HepG2 (cell line): ENCODE data around the gene CEACAM16. TPM values are rescaled to one million over a fixed set of nuclear protein-coding genes. Genes with fewer than 3 reads are reported as not detected.
A peak's percentile ranks its signal among the peaks of the same experiment; 100 is the strongest.

Source experiments
- ELF3 ChIP-seq: IDR thresholded peaks from 2 replicates; pipeline ENCODE4 v1.6.1; 2016; ENCODE audit warnings: missing genetic modification reagents, missing compliant biosample characterization
- ELF4 ChIP-seq: sonication (generic); formaldehyde crosslinking; IDR thresholded peaks from 2 replicates; pipeline ENCODE4 v1.5.0; 2020; ENCODE audit warnings: missing genetic modification reagents, mild to moderate bottlenecking, moderate library complexity, borderline replicate concordance
- KLF11 ChIP-seq: IDR thresholded peaks from 2 replicates; pipeline ENCODE4 v1.6.1; 2016; ENCODE audit warnings: missing compliant biosample characterization
- RBM39 ChIP-seq: fragments of 200-400 bp; formaldehyde crosslinking; IDR thresholded peaks from one replicate; pipeline ENCODE4 v1.6.1; 2018; ENCODE audit warnings: antibody characterized with exemption, mild to moderate bottlenecking, low read depth, low read length; ENCODE audit not compliant: poor library complexity, severe bottlenecking
- REPIN1 ChIP-seq: sonication (generic); formaldehyde crosslinking; IDR thresholded peaks from 2 replicates; pipeline ENCODE4 v1.8.0; 2022; ENCODE audit warnings: missing genetic modification reagents, low read depth, mild to moderate bottlenecking, borderline replicate concordance
- SP2 ChIP-seq: sonication (generic); formaldehyde crosslinking; IDR thresholded peaks from 2 replicates; pipeline ENCODE4 v1.5.1; 2020; ENCODE audit warnings: mild to moderate bottlenecking, missing genetic modification reagents
- SP4 ChIP-seq: sonication (generic); formaldehyde crosslinking; IDR thresholded peaks from 2 replicates; pipeline ENCODE4 v1.8.1; 2023; ENCODE audit warnings: mild to moderate bottlenecking, missing genetic modification reagents
- TCF12 ChIP-seq, 2 experiments: fragments of 450-650 bp in 1 of 2; sonication (generic) in 1 of 2; formaldehyde crosslinking in 1 of 2; IDR thresholded peaks; 2 replicates each; pipeline versions ENCODE4 v1.6.1 to v1.8.0; 2017 to 2022; ENCODE audit warnings: antibody characterized with exemption in 1 of 2, mild to moderate bottlenecking in 1 of 2, missing genetic modification reagents in 1 of 2, moderate library complexity in 1 of 2
- TEAD3 ChIP-seq: optimal IDR thresholded peaks from 2 replicates; pipeline ENCODE3; 2016; ENCODE audit warnings: borderline replicate concordance
- THYN1 ChIP-seq: sonication (generic); formaldehyde crosslinking; IDR thresholded peaks from 2 replicates; pipeline ENCODE4 v1.8.1; 2023; ENCODE audit warnings: low read depth, mild to moderate bottlenecking, moderate library complexity, missing genetic modification reagents, borderline replicate concordance
- ZKSCAN1 ChIP-seq: fragments of 150-350 bp; IDR thresholded peaks from 2 replicates; pipeline ENCODE4 v1.6.1; 2014; ENCODE audit warnings: low read length
- ZNF678 ChIP-seq: sonication (generic); formaldehyde crosslinking; IDR thresholded peaks from 2 replicates; pipeline ENCODE4 v1.4.0; 2020; ENCODE audit warnings: mild to moderate bottlenecking, missing genetic modification reagents
- ZNF768 ChIP-seq: sonication (generic); formaldehyde crosslinking; IDR thresholded peaks from 2 replicates; pipeline ENCODE4 v1.4.0; 2020; ENCODE audit warnings: missing genetic modification reagents
- polyA plus RNA-seq, 8 experiments: library from polyadenylated mRNA; depleted of rRNA in 3 of 8; stranded (reverse) in 7 of 8; unstranded in 1 of 8; fragments of >200 nt; fragmentation: Illumina TruSeq in 4 of 8; extraction: Trizol in 4 of 8; gene quantifications; 2 replicates each; pipeline versions ENCODE4 v1.2.1 to v1.2.3, GENCODE V29; 2011 to 2016; ENCODE audit warnings: low read depth in 4 of 8, missing spikeins in 1 of 8, mixed read lengths in 1 of 8; ENCODE audit not compliant: insufficient read depth in 1 of 8
- total RNA-seq, 5 experiments: library from RNA; depleted of rRNA; stranded (reverse); fragments of >200 nt; fragmentation: Illumina TruSeq; extraction: Trizol; gene quantifications; 2 replicates each; pipeline ENCODE4 v1.2.3, GENCODE V29; 2016; ENCODE audit warnings: low read depth in 1 of 5
- TF ChIP-seq, protein P1 (sequence below): IDR thresholded peaks from 2 replicates; pipeline ENCODE4 v1.6.1; 2016; ENCODE audit warnings: mild to moderate bottlenecking, missing biosample characterization, missing genetic modification reagents
- TF ChIP-seq, protein P2 (sequence below): sonication (generic); formaldehyde crosslinking; IDR thresholded peaks from 2 replicates; pipeline ENCODE4 v1.5.0; 2020; ENCODE audit warnings: missing genetic modification reagents
- TF ChIP-seq, protein P3 (sequence below): sonication (generic); formaldehyde crosslinking; IDR thresholded peaks from 2 replicates; pipeline ENCODE4 v1.4.0; 2020; ENCODE audit warnings: missing genetic modification reagents, borderline replicate concordance
- TF ChIP-seq, protein P4 (sequence below): sonication (generic); formaldehyde crosslinking; IDR thresholded peaks from 2 replicates; pipeline ENCODE4 v1.4.0; 2020; ENCODE audit warnings: missing genetic modification reagents, mild to moderate bottlenecking, borderline replicate concordance
- TF ChIP-seq, protein P5 (sequence below): sonication (generic); formaldehyde crosslinking; IDR thresholded peaks from 2 replicates; pipeline ENCODE4 v1.5.1; 2020; ENCODE audit warnings: missing genetic modification reagents, mild to moderate bottlenecking, borderline replicate concordance

Gene CEACAM16
- total and polyA plus RNA-seq, 2 of the 13 experiments (the other 11 are each of a cell fraction or from before 2014, with no cell fraction given), result not detected

DNA sequence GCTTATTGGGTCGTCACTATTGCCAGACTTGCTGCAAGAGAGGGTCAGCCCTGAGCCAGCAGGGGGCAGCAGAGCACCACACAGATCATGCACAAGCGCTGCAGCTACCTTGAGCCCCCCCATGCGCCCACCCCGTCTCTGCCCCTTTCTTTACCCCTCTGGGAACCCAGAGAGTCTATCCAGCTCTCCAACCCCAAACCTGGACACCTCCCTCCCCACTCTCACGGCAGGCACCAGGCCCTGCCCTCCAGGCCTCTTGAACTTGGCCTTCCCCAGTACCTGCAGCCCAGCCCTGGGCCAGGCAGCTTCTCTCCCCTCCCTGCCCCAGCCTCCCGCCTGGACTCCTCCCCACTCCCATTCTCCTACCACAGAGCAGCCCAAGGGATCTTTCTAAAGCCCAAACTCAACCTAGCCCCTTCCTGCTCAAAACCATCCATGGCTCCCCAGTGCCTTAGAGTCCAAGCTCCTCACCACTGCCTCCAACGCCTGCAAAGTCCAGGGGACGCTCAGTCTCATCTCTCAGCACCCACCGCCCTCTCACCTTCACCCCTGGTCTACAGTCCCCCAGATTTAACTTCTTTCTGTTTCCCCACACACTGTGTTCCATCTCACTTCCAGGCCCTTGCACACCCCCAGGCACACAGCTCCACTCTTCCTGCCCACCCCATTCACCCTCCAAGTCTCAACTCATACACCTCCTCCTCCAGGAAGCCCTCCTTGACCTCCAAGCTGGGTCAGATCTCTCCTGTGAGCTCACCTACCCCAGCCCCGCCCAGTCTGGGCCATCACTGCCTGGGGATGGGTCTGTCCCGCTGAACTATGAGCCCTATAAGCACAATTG lies 9.4 kb upstream of the CEACAM16 start (continued):
- TF ChIP-seq, protein P1, sequence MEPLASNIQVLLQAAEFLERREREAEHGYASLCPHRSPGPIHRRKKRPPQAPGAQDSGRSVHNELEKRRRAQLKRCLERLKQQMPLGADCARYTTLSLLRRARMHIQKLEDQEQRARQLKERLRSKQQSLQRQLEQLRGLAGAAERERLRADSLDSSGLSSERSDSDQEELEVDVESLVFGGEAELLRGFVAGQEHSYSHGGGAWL (CRISPR knock-in tag), result no peak
- TF ChIP-seq SP2 (no peak), ELF3 (no peak), TCF12 (IDR thresholded peaks at IDR 0.05) (no peak), TCF12 (CRISPR knock-in tag; IDR thresholded peaks at IDR 0.05) (no peak), THYN1 (CRISPR knock-in tag) (no peak), KLF11 (CRISPR knock-in tag) (no peak), ELF4 (CRISPR knock-in tag) (no peak), ZNF678 (CRISPR knock-in tag) (no peak), REPIN1 (CRISPR knock-in tag) (no peak; the same call in 1 of the 2 replicates), SP4 (CRISPR knock-in tag) (peak; percentile 31; the same call in 1 of the 2 replicates), RBM39 (no peak), ZKSCAN1 (no peak), TEAD3 (CRISPR knock-in tag) (peak; percentile 52), ZNF768 (no peak)
- TF ChIP-seq, protein P2, sequence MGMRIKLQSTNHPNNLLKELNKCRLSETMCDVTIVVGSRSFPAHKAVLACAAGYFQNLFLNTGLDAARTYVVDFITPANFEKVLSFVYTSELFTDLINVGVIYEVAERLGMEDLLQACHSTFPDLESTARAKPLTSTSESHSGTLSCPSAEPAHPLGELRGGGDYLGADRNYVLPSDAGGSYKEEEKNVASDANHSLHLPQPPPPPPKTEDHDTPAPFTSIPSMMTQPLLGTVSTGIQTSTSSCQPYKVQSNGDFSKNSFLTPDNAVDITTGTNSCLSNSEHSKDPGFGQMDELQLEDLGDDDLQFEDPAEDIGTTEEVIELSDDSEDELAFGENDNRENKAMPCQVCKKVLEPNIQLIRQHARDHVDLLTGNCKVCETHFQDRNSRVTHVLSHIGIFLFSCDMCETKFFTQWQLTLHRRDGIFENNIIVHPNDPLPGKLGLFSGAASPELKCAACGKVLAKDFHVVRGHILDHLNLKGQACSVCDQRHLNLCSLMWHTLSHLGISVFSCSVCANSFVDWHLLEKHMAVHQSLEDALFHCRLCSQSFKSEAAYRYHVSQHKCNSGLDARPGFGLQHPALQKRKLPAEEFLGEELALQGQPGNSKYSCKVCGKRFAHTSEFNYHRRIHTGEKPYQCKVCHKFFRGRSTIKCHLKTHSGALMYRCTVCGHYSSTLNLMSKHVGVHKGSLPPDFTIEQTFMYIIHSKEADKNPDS (CRISPR knock-in tag), result no peak
- TF ChIP-seq, protein P3, sequence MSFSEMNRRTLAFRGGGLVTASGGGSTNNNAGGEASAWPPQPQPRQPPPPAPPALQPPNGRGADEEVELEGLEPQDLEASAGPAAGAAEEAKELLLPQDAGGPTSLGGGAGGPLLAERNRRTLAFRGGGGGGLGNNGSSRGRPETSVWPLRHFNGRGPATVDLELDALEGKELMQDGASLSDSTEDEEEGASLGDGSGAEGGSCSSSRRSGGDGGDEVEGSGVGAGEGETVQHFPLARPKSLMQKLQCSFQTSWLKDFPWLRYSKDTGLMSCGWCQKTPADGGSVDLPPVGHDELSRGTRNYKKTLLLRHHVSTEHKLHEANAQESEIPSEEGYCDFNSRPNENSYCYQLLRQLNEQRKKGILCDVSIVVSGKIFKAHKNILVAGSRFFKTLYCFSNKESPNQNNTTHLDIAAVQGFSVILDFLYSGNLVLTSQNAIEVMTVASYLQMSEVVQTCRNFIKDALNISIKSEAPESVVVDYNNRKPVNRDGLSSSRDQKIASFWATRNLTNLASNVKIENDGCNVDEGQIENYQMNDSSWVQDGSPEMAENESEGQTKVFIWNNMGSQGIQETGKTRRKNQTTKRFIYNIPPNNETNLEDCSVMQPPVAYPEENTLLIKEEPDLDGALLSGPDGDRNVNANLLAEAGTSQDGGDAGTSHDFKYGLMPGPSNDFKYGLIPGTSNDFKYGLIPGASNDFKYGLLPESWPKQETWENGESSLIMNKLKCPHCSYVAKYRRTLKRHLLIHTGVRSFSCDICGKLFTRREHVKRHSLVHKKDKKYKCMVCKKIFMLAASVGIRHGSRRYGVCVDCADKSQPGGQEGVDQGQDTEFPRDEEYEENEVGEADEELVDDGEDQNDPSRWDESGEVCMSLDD (CRISPR knock-in tag), result no peak
- TF ChIP-seq, protein P4, sequence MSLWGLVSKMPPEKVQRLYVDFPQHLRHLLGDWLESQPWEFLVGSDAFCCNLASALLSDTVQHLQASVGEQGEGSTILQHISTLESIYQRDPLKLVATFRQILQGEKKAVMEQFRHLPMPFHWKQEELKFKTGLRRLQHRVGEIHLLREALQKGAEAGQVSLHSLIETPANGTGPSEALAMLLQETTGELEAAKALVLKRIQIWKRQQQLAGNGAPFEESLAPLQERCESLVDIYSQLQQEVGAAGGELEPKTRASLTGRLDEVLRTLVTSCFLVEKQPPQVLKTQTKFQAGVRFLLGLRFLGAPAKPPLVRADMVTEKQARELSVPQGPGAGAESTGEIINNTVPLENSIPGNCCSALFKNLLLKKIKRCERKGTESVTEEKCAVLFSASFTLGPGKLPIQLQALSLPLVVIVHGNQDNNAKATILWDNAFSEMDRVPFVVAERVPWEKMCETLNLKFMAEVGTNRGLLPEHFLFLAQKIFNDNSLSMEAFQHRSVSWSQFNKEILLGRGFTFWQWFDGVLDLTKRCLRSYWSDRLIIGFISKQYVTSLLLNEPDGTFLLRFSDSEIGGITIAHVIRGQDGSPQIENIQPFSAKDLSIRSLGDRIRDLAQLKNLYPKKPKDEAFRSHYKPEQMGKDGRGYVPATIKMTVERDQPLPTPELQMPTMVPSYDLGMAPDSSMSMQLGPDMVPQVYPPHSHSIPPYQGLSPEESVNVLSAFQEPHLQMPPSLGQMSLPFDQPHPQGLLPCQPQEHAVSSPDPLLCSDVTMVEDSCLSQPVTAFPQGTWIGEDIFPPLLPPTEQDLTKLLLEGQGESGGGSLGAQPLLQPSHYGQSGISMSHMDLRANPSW (CRISPR knock-in tag), result no peak
- TF ChIP-seq, protein P5, sequence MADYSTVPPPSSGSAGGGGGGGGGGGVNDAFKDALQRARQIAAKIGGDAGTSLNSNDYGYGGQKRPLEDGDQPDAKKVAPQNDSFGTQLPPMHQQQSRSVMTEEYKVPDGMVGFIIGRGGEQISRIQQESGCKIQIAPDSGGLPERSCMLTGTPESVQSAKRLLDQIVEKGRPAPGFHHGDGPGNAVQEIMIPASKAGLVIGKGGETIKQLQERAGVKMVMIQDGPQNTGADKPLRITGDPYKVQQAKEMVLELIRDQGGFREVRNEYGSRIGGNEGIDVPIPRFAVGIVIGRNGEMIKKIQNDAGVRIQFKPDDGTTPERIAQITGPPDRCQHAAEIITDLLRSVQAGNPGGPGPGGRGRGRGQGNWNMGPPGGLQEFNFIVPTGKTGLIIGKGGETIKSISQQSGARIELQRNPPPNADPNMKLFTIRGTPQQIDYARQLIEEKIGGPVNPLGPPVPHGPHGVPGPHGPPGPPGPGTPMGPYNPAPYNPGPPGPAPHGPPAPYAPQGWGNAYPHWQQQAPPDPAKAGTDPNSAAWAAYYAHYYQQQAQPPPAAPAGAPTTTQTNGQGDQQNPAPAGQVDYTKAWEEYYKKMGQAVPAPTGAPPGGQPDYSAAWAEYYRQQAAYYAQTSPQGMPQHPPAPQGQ, result no peak
